Measurements from ENCODE around the gene ATG14. TPM values are rescaled to one million over a fixed set of nuclear protein-coding genes. Genes with fewer than 3 reads are reported as not detected.
A peak's percentile ranks its signal among the peaks of the same experiment; 100 is the strongest.
"Not testable (repeated sequence)": the region's sequence is repeated elsewhere in the genome, so short reads cannot be mapped to it uniquely, and the experiment has no call there.

Gene ATG14, protein sequence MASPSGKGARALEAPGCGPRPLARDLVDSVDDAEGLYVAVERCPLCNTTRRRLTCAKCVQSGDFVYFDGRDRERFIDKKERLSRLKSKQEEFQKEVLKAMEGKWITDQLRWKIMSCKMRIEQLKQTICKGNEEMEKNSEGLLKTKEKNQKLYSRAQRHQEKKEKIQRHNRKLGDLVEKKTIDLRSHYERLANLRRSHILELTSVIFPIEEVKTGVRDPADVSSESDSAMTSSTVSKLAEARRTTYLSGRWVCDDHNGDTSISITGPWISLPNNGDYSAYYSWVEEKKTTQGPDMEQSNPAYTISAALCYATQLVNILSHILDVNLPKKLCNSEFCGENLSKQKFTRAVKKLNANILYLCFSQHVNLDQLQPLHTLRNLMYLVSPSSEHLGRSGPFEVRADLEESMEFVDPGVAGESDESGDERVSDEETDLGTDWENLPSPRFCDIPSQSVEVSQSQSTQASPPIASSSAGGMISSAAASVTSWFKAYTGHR
- 1 to 10 TPM; 4.6 to 4.9 TPM for total RNA-seq

DNA sequence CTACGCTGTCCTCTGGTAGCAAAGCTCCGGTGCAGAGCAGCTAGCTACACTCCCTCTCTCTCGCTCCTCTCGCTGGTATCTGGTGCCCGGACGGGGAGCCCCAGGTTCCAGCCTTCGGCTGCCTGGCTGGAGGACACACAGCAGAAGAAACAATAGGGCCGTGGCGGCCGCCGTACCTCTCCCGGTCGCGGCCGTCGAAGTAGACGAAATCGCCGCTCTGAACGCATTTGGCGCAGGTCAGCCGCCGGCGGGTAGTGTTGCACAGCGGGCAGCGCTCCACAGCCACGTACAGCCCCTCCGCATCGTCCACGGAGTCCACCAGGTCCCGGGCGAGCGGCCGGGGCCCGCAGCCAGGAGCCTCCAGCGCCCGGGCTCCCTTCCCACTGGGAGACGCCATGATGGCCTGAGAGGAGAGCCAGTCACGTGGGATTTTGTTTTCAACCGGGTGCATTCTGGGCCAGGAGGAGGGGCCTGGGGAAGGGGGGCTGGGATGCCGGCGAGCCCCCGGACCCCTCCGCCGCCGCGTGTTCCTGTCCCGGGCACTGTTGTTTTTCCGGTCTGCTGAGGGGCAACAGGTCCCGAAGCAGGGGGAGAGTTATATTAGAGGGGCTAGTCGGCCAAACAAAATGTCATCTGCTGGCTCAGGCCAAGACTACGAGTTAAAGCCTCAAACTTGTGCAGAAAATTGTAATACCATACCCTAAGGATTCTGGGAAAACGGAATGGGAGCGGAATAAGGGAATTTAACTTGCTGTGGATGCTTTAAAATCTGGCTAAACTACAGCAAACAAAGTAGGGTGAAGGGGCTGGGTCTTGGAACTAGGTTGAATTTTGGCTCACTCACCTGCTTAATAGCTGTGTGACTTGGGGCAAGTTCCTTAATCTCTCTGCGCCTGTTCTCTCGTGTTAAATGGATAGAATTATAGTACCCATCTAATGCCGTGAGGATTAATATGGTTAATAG is at the start of gene ATG14:
ATG14 (minus strand) TSS at position 405 of the 964 bp plus-strand sequence; CDS start at position 397, 8 bp downstream.
- Mint-ChIP-seq H3K9me3 (no peaks in the 10 kb centered on the region), H3K36me3 (ENCODE audit: low read depth) (peaks cover 3% of the 10 kb centered on the region), H3K27me3 (ENCODE audit: low read depth) (no peaks in the 10 kb centered on the region), H3K27ac (peak within 1 kb of the TSS; percentile 83), H3K4me3 (peak within 1 kb of the TSS; percentile 81), H3K4me1 (ENCODE audit: low read depth) (peaks cover 33% of the 10 kb centered on the region)
- CTCF ChIA-PET = no interaction called here
- intact Hi-C loops (cut with micrococcal nuclease) = loop anchor here (1.0 to 5.0 kb wide), 4 partner anchors 37 to 359 kb away; partner anchors contain the start of genes DLGAP5, FBXO34 and MAPK1IP1L
- peak; percentile 87 for DNase-seq

DNA sequence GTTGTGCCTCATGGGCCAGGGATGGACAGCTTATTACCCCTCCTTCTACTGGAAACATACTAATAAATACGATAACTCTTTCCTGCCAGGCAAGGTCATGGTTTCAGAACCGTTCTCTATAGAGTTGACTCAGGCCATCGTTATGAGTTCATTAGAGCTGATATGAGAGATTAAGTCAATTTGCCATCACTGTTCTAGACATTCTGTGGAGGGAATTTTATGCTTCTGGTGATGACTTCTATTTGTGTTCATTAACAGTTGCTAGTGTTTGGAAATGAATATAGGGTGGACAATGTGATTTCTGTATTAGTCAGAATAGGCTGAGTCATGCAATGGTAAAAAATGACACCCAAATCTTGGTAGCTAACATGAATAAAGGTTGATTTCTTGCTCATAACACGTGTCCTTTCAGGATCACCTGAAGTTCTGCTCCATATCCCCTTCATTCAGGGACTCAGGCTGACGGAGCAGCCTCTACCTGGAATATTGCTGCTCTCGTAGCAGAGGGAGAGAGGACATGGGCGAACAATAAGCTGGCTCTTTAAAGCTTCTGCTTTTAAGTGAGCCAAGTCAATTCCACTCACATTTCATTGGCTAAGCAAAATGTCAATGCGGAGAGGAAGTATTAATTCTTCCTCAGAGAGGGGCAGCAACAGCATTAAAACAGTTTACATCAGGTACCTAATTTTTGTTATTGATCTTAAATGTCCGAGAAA is 47.3 kb upstream of the ATG14 start:
- CTCF ChIA-PET = interaction anchor here (1.3 kb wide), 1 partner anchor 12 kb away, joined by 4 read pairs; no protein-coding TSS in a partner anchor
- no peak for DNase-seq
- Mint-ChIP-seq H3K27me3 (ENCODE audit: low read depth) (no peaks in the 10 kb centered on the region), H3K9me3 (no peaks in the 10 kb centered on the region), H3K4me3 (no peak overlapping the region), H3K36me3 (ENCODE audit: low read depth) (no peaks in the 10 kb centered on the region), H3K27ac (no peak overlapping the region), H3K4me1 (ENCODE audit: low read depth) (peaks cover 8% of the 10 kb centered on the region)
- intact Hi-C loops (cut with micrococcal nuclease) = no loop called here

DNA sequence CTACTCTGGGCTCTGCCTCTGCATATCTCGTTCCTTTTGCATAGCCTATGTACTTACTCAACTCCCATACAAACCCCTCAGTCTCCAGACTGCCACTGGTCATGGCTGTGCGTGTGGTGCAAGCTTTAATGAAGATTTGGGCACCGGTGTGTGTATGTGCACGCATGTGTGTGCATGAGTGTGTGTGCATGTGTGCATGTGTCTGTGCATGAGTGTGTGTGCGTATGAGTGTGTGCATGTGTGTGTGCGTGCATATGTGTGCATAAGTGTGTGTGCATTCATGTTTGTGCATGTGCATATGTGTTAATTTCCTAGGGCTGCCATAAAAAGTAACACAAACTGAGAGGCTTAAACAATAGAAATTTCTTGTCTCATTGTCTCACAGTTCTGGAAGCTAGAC is 45.9 kb upstream of the ATG14 start:
- no peak overlapping the region for H3K4me3 Mint-ChIP-seq
- no peaks in the 10 kb centered on the region for H3K36me3 Mint-ChIP-seq (ENCODE audit: low read depth)
- H3K27me3 Mint-ChIP-seq (ENCODE audit: low read depth) = no peaks in the 10 kb centered on the region
- H3K4me1 Mint-ChIP-seq (ENCODE audit: low read depth) = peaks cover 8% of the 10 kb centered on the region
- CTCF ChIA-PET = interaction anchor here (0.7 kb wide), 1 partner anchor 103 kb away, joined by 4 read pairs; no protein-coding TSS in a partner anchor
- intact Hi-C loops (cut with micrococcal nuclease) = no loop called here
- H3K27ac Mint-ChIP-seq = no peak overlapping the region
- no peak for DNase-seq
- H3K9me3 Mint-ChIP-seq = no peaks in the 10 kb centered on the region

DNA sequence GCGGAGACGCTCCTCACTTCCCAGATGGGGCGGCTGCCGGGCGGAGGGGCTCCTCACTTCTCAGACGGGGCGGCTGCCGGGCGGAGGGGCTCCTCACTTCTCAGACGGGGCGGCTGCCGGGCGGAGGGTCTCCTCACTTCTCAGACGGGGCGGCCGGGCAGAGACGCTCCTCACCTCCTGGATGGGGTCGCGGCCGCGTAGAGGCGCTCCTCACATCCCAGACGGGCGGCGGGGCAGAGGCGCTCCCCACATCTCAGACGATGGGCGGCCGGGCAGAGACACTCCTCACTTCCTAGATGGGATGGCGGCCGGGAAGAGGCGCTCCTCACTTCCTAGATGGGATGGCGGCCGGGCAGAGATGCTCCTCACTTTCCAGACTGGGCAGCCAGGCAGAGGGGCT is 44.8 kb upstream of the ATG14 start:
- CTCF ChIA-PET; H3K9me3 Mint-ChIP-seq; H3K4me1 Mint-ChIP-seq (ENCODE audit: low read depth); H3K36me3 Mint-ChIP-seq (ENCODE audit: low read depth); H3K27me3 Mint-ChIP-seq (ENCODE audit: low read depth); DNase-seq; H3K27ac Mint-ChIP-seq; intact Hi-C loops (cut with micrococcal nuclease); H3K4me3 Mint-ChIP-seq: not testable (repeated sequence)

DNA sequence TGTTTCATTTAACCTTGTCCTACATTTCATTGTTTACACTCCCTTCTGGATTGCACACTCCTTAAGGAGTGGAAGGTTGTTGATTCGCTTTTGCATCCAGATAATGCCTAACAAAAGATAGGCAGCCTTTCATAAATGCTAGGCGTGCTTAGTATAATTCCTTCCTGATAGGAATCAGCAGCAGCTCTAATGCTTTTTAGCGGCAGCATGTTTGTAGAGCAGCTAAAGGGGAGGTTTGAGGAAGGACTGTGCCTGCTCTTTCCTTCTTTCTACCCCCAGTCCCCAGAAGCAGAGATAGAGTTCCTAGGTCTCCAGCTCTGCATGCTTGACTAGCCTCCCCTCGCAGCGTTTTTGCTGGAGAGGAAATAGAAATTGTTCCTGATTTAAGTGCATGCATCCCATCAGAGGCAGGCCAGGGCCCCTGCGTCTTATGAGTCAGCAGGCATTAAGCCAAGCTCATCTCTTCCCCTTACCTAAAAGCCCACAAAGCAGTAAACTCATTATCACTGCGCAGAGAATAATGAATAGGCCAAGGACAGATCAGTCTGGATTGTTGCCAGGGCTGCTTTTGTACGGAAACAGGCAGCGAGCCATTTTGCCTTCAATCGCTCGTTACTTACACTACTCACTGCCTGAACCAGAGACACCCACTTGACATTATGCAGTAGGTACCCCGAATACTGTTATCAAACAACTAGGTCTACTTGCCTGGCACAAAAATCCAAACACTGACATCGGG is 42.8 kb upstream of the ATG14 start:
- Mint-ChIP-seq H3K9me3 (no peaks in the 10 kb centered on the region), H3K27ac (no peak overlapping the region), H3K27me3 (ENCODE audit: low read depth) (no peaks in the 10 kb centered on the region), H3K4me1 (ENCODE audit: low read depth) (peaks cover 8% of the 10 kb centered on the region), H3K36me3 (ENCODE audit: low read depth) (no peaks in the 10 kb centered on the region), H3K4me3 (no peak overlapping the region)
- CTCF ChIA-PET = interaction anchor here (0.7 to 2.1 kb wide), 3 partner anchors 8 to 64 kb away, joined by 3 to 10 read pairs (median 6); no protein-coding TSS in a partner anchor
- no peak for DNase-seq
- intact Hi-C loops (cut with micrococcal nuclease) = loop anchor here (5.0 kb wide), 1 partner anchor 128 kb away; the partner anchor contains the start of gene KTN1

DNA sequence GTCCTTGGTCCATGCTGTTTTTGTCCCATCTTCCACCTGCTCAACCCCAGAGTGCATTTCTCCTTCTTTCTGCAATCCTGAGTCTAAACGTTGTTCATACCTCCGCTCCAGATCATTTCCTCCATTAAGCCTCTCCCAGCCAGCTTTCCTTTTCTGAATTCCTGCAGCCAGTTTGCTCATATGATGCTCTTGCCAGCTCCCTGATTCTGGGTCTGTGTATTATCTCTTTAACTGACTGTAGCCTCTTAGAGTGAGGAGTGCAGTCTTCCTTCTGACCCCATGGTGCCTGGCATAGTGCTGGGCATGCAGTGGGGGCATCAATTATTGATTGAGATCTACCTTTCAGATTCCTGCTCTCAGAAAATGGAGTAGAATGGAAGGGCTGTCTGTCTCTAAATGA is 40.3 kb upstream of the ATG14 start:
- Mint-ChIP-seq H3K36me3 (ENCODE audit: low read depth) (no peaks in the 10 kb centered on the region), H3K27ac (no peak overlapping the region), H3K27me3 (ENCODE audit: low read depth) (no peaks in the 10 kb centered on the region), H3K4me1 (ENCODE audit: low read depth) (peaks cover 7% of the 10 kb centered on the region), H3K4me3 (no peak overlapping the region), H3K9me3 (no peaks in the 10 kb centered on the region)
- CTCF ChIA-PET = no interaction called here
- no peak for DNase-seq
- intact Hi-C loops (cut with micrococcal nuclease) = loop anchor here (5.0 kb wide), 1 partner anchor 130 kb away; the partner anchor contains the start of gene KTN1

DNA sequence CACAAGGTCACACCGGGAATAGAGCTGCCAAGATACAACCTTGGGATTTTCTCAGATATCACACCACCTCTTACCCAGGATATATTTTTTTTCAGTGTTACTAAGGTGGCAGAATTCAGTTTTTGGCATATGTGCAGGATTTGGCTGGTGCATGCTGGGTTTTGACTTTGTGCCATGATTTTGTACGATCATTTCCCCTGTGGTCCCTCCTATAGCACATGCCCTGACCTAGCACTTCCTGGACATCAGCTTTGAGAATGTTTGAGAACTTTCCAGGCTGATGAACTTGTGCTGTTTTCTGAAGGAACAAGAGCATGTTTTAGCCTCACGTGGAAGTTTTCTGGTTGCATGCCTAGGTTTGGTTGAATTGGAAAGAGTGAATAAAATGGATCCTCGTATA is 39.8 kb upstream of the ATG14 start:
- no peak for DNase-seq
- H3K27me3 Mint-ChIP-seq (ENCODE audit: low read depth) = no peaks in the 10 kb centered on the region
- no peaks in the 10 kb centered on the region for H3K9me3 Mint-ChIP-seq
- intact Hi-C loops (cut with micrococcal nuclease) = loop anchor here (5.0 kb wide), 1 partner anchor 131 kb away; the partner anchor contains the start of gene KTN1
- no peaks in the 10 kb centered on the region for H3K36me3 Mint-ChIP-seq (ENCODE audit: low read depth)
- H3K4me3 Mint-ChIP-seq = no peak overlapping the region
- no peak overlapping the region for H3K27ac Mint-ChIP-seq
- H3K4me1 Mint-ChIP-seq (ENCODE audit: low read depth) = peaks cover 10% of the 10 kb centered on the region
- CTCF ChIA-PET = no interaction called here

DNA sequence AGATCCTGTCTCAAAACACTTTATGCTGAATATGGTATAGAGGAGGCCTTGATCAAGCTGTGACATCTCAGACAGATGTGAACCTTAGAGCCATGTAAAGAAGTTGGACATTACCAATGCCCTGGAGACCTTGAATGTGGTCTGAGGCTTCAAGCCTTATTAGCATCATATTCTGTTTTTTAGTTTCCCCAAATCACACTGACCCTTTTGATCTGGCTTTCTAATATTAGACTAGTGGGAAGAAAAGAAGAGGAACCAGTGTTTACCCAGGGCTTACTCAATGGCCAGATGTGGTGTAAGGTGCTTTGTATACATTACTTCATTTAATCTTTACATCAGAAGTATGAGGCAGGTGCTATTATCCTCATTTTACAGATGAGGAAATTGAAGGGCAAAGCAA is 39.4 kb upstream of the ATG14 start:
- no peak for DNase-seq
- Mint-ChIP-seq H3K27ac (no peak overlapping the region), H3K4me1 (ENCODE audit: low read depth) (peaks cover 13% of the 10 kb centered on the region), H3K27me3 (ENCODE audit: low read depth) (no peaks in the 10 kb centered on the region), H3K36me3 (ENCODE audit: low read depth) (no peaks in the 10 kb centered on the region), H3K9me3 (no peaks in the 10 kb centered on the region), H3K4me3 (no peak overlapping the region)
- intact Hi-C loops (cut with micrococcal nuclease) = loop anchor here (5.0 kb wide), 1 partner anchor 131 kb away; the partner anchor contains the start of gene KTN1
- CTCF ChIA-PET = interaction anchor here (1.2 kb wide), 1 partner anchor 207 kb away, joined by 4 read pairs; no protein-coding TSS in a partner anchor

DNA sequence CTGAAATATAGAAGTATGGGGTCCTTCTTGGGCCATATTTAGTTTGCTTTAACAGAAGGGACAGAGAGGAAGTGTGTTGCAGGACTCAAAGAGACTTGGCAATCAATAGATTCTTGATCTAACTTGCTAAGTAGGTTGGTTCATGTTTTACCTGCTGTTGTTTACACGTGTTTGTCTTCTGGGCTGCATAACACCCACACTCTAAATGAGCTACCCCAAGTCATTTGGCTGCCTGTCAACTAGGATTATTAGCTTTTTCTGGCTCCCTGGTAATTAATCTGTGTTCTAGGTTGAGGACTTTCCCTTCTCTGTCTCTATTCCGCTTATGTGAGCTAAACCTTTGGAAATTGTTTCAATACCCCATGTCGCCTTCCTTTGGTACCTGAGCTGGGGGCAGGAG is 38.9 kb upstream of the ATG14 start:
- no peaks in the 10 kb centered on the region for H3K27me3 Mint-ChIP-seq (ENCODE audit: low read depth)
- H3K36me3 Mint-ChIP-seq (ENCODE audit: low read depth) = no peaks in the 10 kb centered on the region
- CTCF ChIA-PET = interaction anchor here (0.6 to 1.2 kb wide), 3 partner anchors 208 to 315 kb away, joined by 3 to 4 read pairs (median 3); no protein-coding TSS in a partner anchor
- H3K4me3 Mint-ChIP-seq = no peak overlapping the region
- no peak overlapping the region for H3K27ac Mint-ChIP-seq
- peaks cover 13% of the 10 kb centered on the region for H3K4me1 Mint-ChIP-seq (ENCODE audit: low read depth)
- intact Hi-C loops (cut with micrococcal nuclease) = loop anchor here (5.0 kb wide), 1 partner anchor 132 kb away; the partner anchor contains the start of gene KTN1
- H3K9me3 Mint-ChIP-seq = no peaks in the 10 kb centered on the region
- DNase-seq = no peak

DNA sequence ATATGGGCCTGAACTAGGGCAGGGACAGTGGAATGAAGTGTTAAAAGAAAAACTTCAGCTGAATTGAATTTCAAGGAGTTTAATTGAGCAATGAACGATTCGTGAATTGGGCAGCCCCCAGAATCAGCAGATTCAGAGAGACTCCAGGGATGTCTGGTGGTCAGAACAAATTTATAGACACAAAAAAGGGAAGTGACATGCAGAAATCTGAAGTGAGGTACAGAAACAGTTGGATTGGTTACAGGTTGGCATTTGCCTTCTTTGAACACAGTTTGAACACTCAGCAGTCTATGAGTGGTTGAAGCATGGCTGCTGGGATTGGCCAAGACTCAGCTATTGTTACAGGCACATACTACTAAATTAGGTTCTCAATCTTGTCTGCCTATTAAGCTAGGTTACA is 38.5 kb upstream of the ATG14 start:
- Mint-ChIP-seq H3K4me1 (ENCODE audit: low read depth) (peaks cover 13% of the 10 kb centered on the region), H3K27me3 (ENCODE audit: low read depth) (no peaks in the 10 kb centered on the region), H3K36me3 (ENCODE audit: low read depth) (no peaks in the 10 kb centered on the region), H3K27ac (no peak overlapping the region), H3K9me3 (no peaks in the 10 kb centered on the region), H3K4me3 (no peak overlapping the region)
- intact Hi-C loops (cut with micrococcal nuclease) = loop anchor here (5.0 kb wide), 1 partner anchor 132 kb away; the partner anchor contains the start of gene KTN1
- CTCF ChIA-PET = interaction anchor here (0.6 to 1.2 kb wide), 3 partner anchors 208 to 315 kb away, joined by 3 to 4 read pairs (median 3); no protein-coding TSS in a partner anchor
- DNase-seq = no peak

DNA sequence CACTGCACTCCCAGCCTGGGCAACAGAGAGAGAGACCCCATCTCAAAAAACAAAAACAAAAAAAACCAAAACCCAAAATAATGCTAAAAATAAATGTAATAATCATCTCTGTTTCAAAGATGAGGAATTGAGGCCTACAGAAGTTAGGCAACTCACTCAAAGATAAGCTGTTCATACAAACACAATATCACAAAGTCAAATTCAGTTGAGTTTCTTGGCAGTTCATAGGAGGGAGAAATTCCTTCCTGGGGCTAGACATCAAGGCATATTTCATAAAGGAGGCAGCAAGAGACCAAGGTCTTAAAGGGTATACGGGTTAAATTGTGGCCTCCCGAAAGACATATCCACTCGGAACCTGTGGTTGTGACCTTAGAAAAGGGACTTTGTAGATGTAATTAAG is 37.5 kb upstream of the ATG14 start:
- intact Hi-C loops (cut with micrococcal nuclease) = loop anchor here (5.0 kb wide), 2 partner anchors 213 to 1023 kb away; no protein-coding TSS in a partner anchor
- Mint-ChIP-seq H3K36me3 (ENCODE audit: low read depth) (no peaks in the 10 kb centered on the region), H3K4me1 (ENCODE audit: low read depth) (peaks cover 13% of the 10 kb centered on the region), H3K27ac (no peak overlapping the region), H3K4me3 (no peak overlapping the region), H3K27me3 (ENCODE audit: low read depth) (no peaks in the 10 kb centered on the region), H3K9me3 (no peaks in the 10 kb centered on the region)
- CTCF ChIA-PET = interaction anchor here (0.6 to 0.7 kb wide), 3 partner anchors 10 to 181 kb away, joined by 3 read pairs; no protein-coding TSS in a partner anchor
- DNase-seq = no peak

Data from activated naive CD4-positive, alpha-beta T cell treated with anti-CD3 and anti-CD28 coated beads for 36 hours (primary cell).